C4-2B (cell line): ENCODE results near the gene COX6A1.

ENCODE experiments used
- CTCF ChIP-seq: fragments of 450-650 bp; conservative IDR thresholded peaks from 2 replicates; pipeline ENCODE4 v1.5.1; 2017; ENCODE audit warnings: mild to moderate bottlenecking
- ZFX ChIP-seq: fragments of 450-650 bp; IDR thresholded peaks from 2 replicates; pipeline ENCODE4 v1.6.1; 2017

- TF ChIP-seq CTCF, result no peak
- no peak for TF ChIP-seq ZFX
Measured at GRCh38 chr12:120388691-120389481, 49.0 kb upstream of the COX6A1 start.
